Panc1 (cell line): ENCODE results near the gene CTNNA1.

Experiments used
- POLR2AphosphoS5 ChIP-seq: IDR thresholded peaks from 2 replicates; pipeline ENCODE4 v1.6.1; 2012; ENCODE audit warnings: mild to moderate bottlenecking, low read depth, low read length, moderate library complexity
- TCF7L2 ChIP-seq: IDR thresholded peaks from 2 replicates; pipeline ENCODE4 v1.6.1; 2011; ENCODE audit warnings: mild to moderate bottlenecking, low read depth, low read length, inconsistent platforms
- TF ChIP-seq, protein P1 (sequence below): fragments of 450-650 bp; IDR thresholded peaks from 2 replicates; pipeline ENCODE4 v1.5.1; 2017; ENCODE audit warnings: mild to moderate bottlenecking
- TF ChIP-seq, protein P2 (sequence below), 2 experiments: IDR thresholded peaks; 2 replicates each; pipeline ENCODE4 v1.6.1; 2011 to 2012; ENCODE audit warnings: low read depth in 2 of 2, control low read depth in 1 of 2, low read length in 1 of 2, mild to moderate bottlenecking in 1 of 2, moderate library complexity in 1 of 2; ENCODE audit not compliant: insufficient read depth in 1 of 2

DNA sequence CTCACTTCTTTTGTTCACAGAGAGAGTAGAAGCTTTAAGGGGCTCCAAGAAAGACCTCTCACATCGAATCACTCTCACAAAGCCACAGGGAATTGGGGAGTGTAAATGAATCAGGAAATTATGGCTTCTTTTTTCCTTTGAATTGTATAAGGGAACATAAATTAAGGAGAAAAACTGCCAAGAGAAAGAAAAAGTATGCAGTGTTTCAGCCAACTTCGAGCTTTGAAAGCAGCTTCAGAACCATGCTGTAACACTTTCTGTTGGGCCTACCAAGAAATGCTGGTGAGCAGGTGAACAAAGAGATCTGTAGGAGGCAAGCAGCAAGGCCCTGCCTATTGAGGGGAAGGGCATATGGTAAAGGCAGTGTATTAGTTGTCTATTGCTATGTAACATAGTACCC is 33.4 kb upstream of the CTNNA1 start:
- TF ChIP-seq, protein P1, sequence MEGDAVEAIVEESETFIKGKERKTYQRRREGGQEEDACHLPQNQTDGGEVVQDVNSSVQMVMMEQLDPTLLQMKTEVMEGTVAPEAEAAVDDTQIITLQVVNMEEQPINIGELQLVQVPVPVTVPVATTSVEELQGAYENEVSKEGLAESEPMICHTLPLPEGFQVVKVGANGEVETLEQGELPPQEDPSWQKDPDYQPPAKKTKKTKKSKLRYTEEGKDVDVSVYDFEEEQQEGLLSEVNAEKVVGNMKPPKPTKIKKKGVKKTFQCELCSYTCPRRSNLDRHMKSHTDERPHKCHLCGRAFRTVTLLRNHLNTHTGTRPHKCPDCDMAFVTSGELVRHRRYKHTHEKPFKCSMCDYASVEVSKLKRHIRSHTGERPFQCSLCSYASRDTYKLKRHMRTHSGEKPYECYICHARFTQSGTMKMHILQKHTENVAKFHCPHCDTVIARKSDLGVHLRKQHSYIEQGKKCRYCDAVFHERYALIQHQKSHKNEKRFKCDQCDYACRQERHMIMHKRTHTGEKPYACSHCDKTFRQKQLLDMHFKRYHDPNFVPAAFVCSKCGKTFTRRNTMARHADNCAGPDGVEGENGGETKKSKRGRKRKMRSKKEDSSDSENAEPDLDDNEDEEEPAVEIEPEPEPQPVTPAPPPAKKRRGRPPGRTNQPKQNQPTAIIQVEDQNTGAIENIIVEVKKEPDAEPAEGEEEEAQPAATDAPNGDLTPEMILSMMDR, result no peak
- TF ChIP-seq, protein P2, sequence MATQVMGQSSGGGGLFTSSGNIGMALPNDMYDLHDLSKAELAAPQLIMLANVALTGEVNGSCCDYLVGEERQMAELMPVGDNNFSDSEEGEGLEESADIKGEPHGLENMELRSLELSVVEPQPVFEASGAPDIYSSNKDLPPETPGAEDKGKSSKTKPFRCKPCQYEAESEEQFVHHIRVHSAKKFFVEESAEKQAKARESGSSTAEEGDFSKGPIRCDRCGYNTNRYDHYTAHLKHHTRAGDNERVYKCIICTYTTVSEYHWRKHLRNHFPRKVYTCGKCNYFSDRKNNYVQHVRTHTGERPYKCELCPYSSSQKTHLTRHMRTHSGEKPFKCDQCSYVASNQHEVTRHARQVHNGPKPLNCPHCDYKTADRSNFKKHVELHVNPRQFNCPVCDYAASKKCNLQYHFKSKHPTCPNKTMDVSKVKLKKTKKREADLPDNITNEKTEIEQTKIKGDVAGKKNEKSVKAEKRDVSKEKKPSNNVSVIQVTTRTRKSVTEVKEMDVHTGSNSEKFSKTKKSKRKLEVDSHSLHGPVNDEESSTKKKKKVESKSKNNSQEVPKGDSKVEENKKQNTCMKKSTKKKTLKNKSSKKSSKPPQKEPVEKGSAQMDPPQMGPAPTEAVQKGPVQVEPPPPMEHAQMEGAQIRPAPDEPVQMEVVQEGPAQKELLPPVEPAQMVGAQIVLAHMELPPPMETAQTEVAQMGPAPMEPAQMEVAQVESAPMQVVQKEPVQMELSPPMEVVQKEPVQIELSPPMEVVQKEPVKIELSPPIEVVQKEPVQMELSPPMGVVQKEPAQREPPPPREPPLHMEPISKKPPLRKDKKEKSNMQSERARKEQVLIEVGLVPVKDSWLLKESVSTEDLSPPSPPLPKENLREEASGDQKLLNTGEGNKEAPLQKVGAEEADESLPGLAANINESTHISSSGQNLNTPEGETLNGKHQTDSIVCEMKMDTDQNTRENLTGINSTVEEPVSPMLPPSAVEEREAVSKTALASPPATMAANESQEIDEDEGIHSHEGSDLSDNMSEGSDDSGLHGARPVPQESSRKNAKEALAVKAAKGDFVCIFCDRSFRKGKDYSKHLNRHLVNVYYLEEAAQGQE (IDR thresholded peaks at IDR 0.05; ENCODE audit: insufficient read depth in 1 of 2, low read depth in 2 of 2, low read length in 1 of 2), result no peak
- TF ChIP-seq POLR2AphosphoS5 (no peak), TCF7L2 (no peak)
